HG03060 (cell line): ENCODE measurements around the gene SCYL1.
A peak's percentile ranks its signal among the peaks of the same experiment; 100 is the strongest.

Experiments used
- ATAC-seq: cut with Tn5 transposase; IDR thresholded peaks from one replicate; pipeline ENCODE4 v1.9.1; 2021; ENCODE audit warnings: low read depth, moderate number of reproducible peaks; ENCODE audit not compliant: unreplicated experiment

SCYL1 gene

GRCh38 chr11:65524741-65525545, at the start of gene SCYL1:
Gene SCYL1 (plus strand): TSS chr11:65525083. CDS start chr11:65525154, 71 bp downstream.
- no peak for ATAC-seq

GRCh38 chr11:65476632-65477148, 48.2 kb upstream of the SCYL1 start:
- no peak for ATAC-seq

- ATAC-seq, result peak; percentile 48
Observed at GRCh38 chr11:65477149-65477965, 47.5 kb upstream of the SCYL1 start.

- ATAC-seq, result no peak
Observed at GRCh38 chr11:65478388-65479183, 46.3 kb upstream of the SCYL1 start.

GRCh38 chr11:65479184-65480145, 45.4 kb upstream of the SCYL1 start:
- no peak for ATAC-seq

GRCh38 chr11:65482306-65482850, 42.5 kb upstream of the SCYL1 start:
- ATAC-seq, result no peak

GRCh38 chr11:65485920-65486219, 39.0 kb upstream of the SCYL1 start:
- no peak for ATAC-seq

- no peak for ATAC-seq
Observed at GRCh38 chr11:65486570-65487466, 38.1 kb upstream of the SCYL1 start.

- ATAC-seq, result no peak
Observed at GRCh38 chr11:65487467-65488272, 37.2 kb upstream of the SCYL1 start.

GRCh38 chr11:65488273-65489034, 36.4 kb upstream of the SCYL1 start:
- ATAC-seq, result no peak

- no peak for ATAC-seq
Observed at GRCh38 chr11:65489035-65489705, 35.7 kb upstream of the SCYL1 start.

GRCh38 chr11:65489706-65490320, 35.1 kb upstream of the SCYL1 start:
- no peak for ATAC-seq

- ATAC-seq, result no peak
Observed at GRCh38 chr11:65491163-65491465, 33.8 kb upstream of the SCYL1 start.

GRCh38 chr11:65491614-65492386, 33.1 kb upstream of the SCYL1 start:
- ATAC-seq, result no peak

GRCh38 chr11:65492387-65492636, 32.6 kb upstream of the SCYL1 start:
- no peak for ATAC-seq
